ENCODE data around the gene PBXIP1. TPM values are rescaled to one million over a fixed set of nuclear protein-coding genes. Genes with fewer than 3 reads are reported as not detected.
A peak's percentile ranks its signal among the peaks of the same experiment; 100 is the strongest.

Gene PBXIP1
- total RNA-seq, 1 experiment from 2014 or later = 21.6 TPM

GRCh38 chr1:154972517-154973343, 16.8 kb upstream of the PBXIP1 start:
- no peak overlapping the region for H3K56ac ChIP-seq (ENCODE audit: insufficient read length, low read depth, low read length)
- H2BK5ac ChIP-seq (ENCODE audit: insufficient read length, low read length) = peak overlapping the region; percentile 21
- no peak overlapping the region for H2BK20ac ChIP-seq (ENCODE audit: low read depth, low read length, poor library complexity, severe bottlenecking)
- Mint-ChIP-seq H3K27me3 (ENCODE audit: low read depth) (no peaks in the 10 kb centered on the region), H3K27ac (no peak overlapping the region; a peak in 4 of 7 replicates), H3K4me1 (peaks cover 43 to 44% of the 10 kb centered on the region in 2 experiments), H3K9me3 (no peaks in the 10 kb centered on the region), H3K36me3 (ENCODE audit: insufficient read depth in 1 of 3, low read depth in 3 of 3) (peaks cover 9 to 31% (median 14%) of the 10 kb centered on the region in 3 experiments; a peak in 6 of 7 replicates), H3K4me3 (no peak overlapping the region; a peak in 1 of 5 replicates)
- H4K5ac ChIP-seq (ENCODE audit: insufficient read length, low read depth, low read length) = peak overlapping the region; percentile 8
- H2BK15ac ChIP-seq (ENCODE audit: low read depth, low read length) = no peak overlapping the region
- no peak overlapping the region for H2AFZ ChIP-seq (ENCODE audit: low read length)
- WGBS (ENCODE audit: extremely low coverage, insufficient read length, low lambda C conversion rate) = no CpG with 5 or more reads among the region's 18 CpGs
- no peaks in the 10 kb centered on the region for H3K9me3 ChIP-seq (ENCODE audit: control insufficient read depth, low read depth, low read length)
- TF ChIP-seq CTCF (conservative IDR thresholded peaks at IDR 0.05) = no peak
- H3T11ph ChIP-seq (ENCODE audit: low read length) = peak overlapping the region; percentile 40
- peak; percentile 98 for DNase-seq
- no peak overlapping the region for H3K23ac ChIP-seq (ENCODE audit: insufficient read length, low read depth, low read length)
- peak overlapping the region; percentile 97 for H3K27ac ChIP-seq (ENCODE audit: insufficient read length, low read depth, low read length)
- peak overlapping the region; percentile 5 for H2AK5ac ChIP-seq (ENCODE audit: insufficient read length, low read length)
- peaks cover 4% of the 10 kb centered on the region; the same call in 1 of the 2 replicates for H3K4me1 ChIP-seq (ENCODE audit: insufficient read depth, low read length)
- peak overlapping the region; percentile 90 for H3K18ac ChIP-seq (ENCODE audit: insufficient read length, low read depth, low read length)
- peak overlapping the region; percentile 68 for H3K4me2 ChIP-seq (ENCODE audit: insufficient read depth, insufficient read length, low read length)
- peak overlapping the region; percentile 56 for H3K9ac ChIP-seq (ENCODE audit: extremely low read depth, insufficient read length, low read length)
- no peak overlapping the region for H4K8ac ChIP-seq (replicated peaks; ENCODE audit: insufficient read length, low read depth, low read length)
- H3K14ac ChIP-seq (ENCODE audit: insufficient read depth, low read length) = peak overlapping the region; percentile 74; the same call in 1 of the 2 replicates
- peaks cover 42% of the 10 kb centered on the region for H3K23me2 ChIP-seq (ENCODE audit: insufficient read length, low read depth, low read length, poor library complexity, severe bottlenecking)
- no peaks in the 10 kb centered on the region for H4K20me1 ChIP-seq (ENCODE audit: control insufficient read depth, insufficient read depth, insufficient read length)
- no peaks in the 10 kb centered on the region for H3K27me3 ChIP-seq (ENCODE audit: insufficient read depth, low read length)
- H2BK12ac ChIP-seq (ENCODE audit: insufficient read length, low read depth, low read length) = peak overlapping the region; percentile 24
- H3K79me2 ChIP-seq (ENCODE audit: insufficient read depth, low read length) = peaks cover 34% of the 10 kb centered on the region
- no peak overlapping the region; the same call in 1 of the 2 replicates for H3K4ac ChIP-seq (ENCODE audit: low read depth, low read length)
- H2BK120ac ChIP-seq (ENCODE audit: low read depth, low read length, poor library complexity, severe bottlenecking) = peak overlapping the region; percentile 67
- H4K91ac ChIP-seq (ENCODE audit: insufficient read length, low read depth, low read length) = no peak overlapping the region
- H3K79me1 ChIP-seq (ENCODE audit: insufficient read depth, low read depth, low read length, poor library complexity, severe bottlenecking) = peaks cover 5% of the 10 kb centered on the region

Data from H9 (cell line).